HG03045 (cell line): ENCODE data around the gene LENG8.
"Not testable (repeated sequence)": the region's sequence is repeated elsewhere in the genome, so short reads cannot be mapped to it uniquely, and the experiment has no call there.

Experiments used
- ATAC-seq: cut with Tn5 transposase; IDR thresholded peaks from one replicate; pipeline ENCODE4 v1.9.1; 2021; ENCODE audit warnings: mild to moderate bottlenecking, moderate library complexity; ENCODE audit not compliant: unreplicated experiment

Gene LENG8

DNA sequence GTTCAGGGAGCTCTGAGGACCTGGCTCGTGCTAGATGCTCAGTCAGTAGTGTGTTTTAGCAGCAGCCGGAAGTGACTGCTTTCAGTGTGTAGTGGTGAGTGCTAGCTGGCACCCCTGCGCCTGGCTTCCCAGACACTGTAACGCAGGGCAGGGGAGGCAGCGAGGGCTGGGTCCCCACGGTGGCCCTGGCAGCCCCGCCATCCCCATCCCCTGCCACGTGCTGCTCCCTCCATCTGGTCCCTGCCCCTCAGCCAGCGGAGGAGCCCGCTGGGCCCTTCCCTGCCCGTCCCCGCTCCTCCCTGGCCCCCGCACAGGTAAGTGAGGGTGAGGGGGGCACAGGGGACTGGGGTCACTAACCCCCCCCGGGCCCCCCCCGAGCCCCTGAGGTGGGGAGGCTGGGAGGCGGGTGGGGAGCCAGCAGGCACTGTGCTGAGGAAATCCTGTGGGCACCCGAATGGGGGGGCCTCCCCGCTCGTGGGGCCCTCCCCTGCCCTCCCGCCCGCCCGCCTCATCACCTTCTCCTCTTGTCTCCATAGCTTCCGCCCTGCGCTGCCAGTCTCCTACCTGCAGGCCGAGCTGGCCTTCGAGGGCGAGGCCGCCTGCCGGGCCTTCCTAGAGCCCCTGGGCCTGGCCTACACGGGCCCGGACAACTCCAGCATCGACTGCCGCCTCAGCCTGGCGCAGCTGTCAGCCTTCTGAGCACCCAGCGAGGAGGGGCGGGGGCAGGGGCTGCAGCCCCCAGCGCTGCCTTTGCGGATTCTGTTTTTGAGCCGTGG lies 11.4 kb downstream of the LENG8 start:
- no peak for ATAC-seq

DNA sequence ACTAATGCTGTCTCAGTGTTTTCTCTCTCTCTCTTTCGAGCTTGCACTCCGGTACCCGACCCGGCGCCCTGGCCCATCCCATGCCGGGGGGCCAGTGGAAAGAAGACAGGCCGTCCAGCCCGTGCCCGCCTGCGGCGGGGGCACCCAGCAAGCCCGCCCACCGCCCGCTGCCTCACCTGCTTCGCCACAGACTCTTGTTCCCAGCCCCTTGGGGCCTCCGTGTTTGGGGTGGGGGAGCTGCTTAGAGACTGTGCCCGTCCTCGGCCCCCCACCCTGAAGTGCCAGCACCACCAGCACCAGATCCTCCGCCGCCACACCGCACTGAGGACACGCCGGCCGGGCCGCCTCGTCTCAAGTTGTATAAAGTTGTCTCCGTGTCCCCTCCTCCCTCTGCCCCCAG lies 12.2 kb downstream of the LENG8 start:
- no peak for ATAC-seq

GRCh38 chr19:54461613-54462012 lies 12.6 kb downstream of the LENG8 start:
- no peak for ATAC-seq

- no peak for ATAC-seq
These were observed 13.2 kb downstream of the LENG8 start for GRCh38 chr19:54462047-54462654.

- peak; percentile 13 for ATAC-seq
These were observed 13.9 kb downstream of the LENG8 start for GRCh38 chr19:54462655-54463530.

DNA sequence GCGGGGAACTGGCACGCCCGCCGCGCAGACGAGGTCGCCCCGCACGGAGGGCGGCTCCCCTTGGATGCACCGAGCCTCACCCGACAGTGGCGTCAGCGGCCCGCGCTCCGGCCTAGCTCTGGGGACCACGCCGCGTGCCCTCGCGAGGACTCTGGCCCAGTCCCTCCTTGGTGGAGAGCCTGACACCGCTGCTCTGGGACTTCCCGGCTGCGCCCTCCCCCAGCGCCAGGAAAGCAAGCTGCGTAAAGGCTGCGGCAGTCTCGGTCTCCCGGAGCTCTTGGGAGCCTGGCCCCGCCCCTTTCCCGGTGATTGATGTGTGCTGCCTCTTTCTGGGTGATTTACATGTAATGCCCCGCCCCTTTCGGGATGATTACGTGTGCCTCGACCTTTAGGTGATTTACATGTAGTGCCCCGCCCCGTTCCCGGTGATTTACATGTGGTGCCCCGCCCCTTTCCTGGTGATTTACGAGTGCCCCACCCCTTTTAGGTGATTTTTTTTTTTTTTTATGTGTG lies 14.6 kb downstream of the LENG8 start, which contains the start of gene LENG9:
TSS of gene LENG9 (minus strand) at position 248 of the 513 bp plus-strand sequence. CDS start 252 bp downstream, outside the sequence.
- peak; percentile 54 for ATAC-seq

- peak; percentile 40 for ATAC-seq
These were observed 15.1 kb downstream of the LENG8 start for GRCh38 chr19:54464044-54464629.

DNA sequence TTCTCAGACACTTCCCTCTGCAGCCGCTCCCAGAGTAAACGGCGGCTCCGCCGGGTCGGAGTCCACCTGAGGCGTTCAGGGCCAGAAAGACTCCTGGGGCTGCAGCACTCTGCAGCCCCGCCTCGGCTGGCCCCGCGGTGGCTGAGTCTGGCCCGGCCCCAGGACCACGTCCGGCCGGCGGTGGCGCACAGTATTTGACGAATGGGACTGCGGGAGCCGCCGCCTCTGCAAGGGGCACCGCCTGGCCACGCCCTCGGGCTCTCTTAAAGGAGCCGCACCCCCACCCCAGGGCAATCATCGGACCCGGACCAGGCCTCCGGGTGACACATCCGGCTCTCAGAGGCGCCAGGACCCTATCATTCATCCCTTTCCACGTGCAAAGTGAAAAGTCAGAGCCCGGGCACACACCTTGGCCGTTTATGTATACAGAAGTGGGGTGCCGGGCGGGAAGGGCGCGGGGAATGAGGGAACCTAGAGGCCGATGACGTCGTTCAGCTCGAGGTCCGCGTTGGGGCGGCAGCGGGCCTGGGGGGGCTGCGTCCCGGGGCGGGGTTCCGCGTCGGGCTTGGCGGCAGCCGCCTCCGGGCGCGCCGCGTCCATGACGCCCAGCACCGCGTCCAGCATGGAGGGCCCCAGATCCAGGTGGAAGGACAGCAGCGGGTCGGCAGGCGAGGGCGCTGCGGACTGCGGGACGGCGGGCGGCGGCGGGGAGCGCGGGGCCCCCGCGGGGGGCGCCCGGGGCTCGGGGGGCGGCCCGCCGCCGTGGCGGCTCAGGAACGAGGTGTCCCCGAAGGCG lies 15.8 kb downstream of the LENG8 start:
- peak; percentile 39 for ATAC-seq

DNA sequence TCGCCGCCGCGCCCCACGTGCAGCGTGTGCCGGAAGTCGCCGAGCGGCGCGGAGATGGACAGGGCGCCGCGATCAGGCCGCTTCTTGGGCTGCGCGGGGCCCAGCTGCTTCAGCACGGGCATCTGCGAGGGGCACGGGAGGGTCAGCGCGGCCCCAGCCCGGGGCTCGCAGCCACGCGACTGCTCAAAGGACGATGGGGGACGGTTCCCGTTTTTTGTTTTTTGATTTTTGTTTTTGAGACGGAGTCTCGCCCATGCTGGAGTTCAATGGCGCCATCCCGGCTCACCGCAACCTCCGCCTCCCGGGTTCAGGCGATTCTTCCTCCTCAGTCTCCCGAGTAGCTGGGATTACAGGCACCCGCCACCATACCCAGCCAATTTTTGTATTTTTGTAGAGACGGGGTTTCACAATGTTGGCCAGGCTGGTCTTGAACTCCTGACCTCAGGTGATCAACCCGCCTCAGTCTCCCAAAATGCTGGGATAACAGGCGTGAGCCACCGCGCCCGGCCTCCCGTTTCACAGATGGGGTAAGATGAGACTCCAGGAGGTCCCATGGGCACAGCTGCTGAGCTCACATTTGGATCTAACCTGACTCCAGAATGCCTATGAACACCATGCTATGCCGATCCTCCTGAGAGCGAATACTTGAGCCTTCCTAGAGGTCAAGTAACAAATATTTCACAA lies 16.6 kb downstream of the LENG8 start:
- no peak for ATAC-seq

- not testable (repeated sequence) for ATAC-seq
These were observed 17.1 kb downstream of the LENG8 start for GRCh38 chr19:54466110-54466480.

GRCh38 chr19:54469496-54469934 lies 20.5 kb downstream of the LENG8 start:
- ATAC-seq: no peak

DNA sequence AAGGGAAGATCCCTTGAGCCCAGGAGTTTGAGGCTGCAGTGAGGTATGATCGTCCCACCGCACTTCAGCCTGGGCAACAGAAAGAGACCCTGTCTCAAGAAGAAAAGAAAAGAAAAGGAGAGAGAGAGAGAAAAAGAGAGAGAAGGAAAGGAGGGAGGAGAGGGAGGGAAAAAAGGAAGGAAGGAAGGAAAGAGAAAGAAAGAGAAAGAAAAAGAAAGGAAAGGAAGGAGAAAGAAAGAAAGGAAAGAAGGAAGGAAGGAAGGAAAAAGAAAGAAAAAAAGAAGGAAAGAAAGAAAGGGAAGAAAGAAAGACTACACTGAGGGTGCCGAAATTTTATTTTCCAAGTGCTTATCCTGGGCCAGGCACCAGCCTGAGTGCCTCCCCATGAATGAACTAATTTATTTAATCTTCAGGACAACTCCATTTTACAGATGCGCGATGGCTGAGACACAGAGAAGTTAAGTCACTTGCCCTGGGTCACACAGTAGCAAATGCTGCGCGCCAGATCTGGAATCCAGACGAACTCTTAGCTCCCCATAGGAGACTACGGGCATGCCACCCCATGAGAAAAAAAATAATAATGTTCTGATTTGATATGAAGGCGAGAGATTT lies 21.4 kb downstream of the LENG8 start:
- no peak for ATAC-seq

DNA sequence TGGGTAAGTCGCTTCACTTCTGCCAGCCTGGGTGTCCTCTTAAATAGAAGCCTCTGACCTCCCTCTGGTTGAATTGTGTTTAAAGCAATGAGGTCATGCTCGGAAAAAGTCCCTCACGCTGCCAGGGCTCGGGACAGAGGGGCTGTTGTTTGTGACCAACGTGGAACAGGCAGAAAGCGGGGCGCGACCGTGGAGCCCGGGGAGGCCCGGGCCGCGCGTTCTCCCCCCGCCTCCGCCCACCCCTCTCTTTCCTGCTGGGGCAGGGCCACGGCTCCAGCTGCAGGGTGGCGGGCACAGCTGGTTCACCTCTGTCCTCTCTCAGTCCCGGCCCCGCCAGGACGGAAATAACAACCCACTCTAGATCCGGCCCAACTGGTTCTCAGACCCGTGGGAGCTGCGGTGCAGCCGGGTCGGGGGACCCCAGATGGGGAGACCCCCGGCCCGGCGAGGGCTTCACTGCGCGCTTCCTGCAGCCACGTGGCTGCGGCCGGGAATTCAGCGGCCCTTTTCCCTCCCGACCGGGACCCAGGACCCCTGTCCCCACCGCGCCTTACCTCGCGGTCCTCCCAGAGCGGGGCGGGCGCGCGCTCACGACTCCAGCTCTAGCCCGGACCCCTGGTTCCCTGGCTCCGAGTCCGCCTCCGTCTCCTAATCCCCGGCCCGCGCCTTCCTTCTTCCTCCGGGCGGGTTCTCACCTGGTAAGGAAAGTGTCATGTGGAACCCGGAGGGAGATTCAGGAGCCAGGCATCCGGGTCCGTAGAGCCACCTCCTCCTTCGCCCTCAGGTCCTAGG lies 22.2 kb downstream of the LENG8 start:
- ATAC-seq: no peak

GRCh38 chr19:54473071-54473891 lies 24.3 kb downstream of the LENG8 start, which contains the start of gene CDC42EP5:
TSS of gene CDC42EP5 (minus strand) at chr19:54473296. CDS start at chr19:54465547, 7,749 bp downstream.
- no peak for ATAC-seq

DNA sequence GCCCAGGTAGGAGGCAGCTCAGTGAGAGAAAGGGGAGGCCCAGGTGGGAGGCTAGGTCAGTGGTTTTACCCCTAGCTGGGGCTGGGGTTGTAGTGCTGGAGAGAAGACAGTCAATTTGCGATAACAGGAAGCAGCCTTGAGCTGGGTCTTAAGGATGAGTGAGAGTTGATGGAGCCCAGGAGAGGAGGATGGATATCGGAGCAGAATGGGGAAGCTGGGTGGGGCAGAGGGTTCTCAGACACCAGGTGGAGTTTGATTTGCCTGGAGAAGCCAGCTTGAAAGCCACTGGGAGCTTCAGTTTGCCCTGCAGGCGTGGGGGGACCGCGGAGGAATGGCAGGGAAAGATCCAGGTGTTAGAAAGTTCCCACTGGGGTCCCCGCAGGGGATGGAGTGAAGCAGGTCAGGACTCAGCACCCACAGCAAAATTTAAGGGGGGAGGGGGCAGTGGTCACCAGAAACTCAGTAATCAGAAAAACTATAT lies 24.9 kb downstream of the LENG8 start:
- ATAC-seq: no peak

- no peak for ATAC-seq
These were observed 26.7 kb downstream of the LENG8 start for GRCh38 chr19:54475706-54476105.

GRCh38 chr19:54477650-54478049 lies 28.7 kb downstream of the LENG8 start:
- no peak for ATAC-seq
